Measurements from ENCODE around the gene VRK1. TPM values are rescaled to one million over a fixed set of nuclear protein-coding genes. Genes with fewer than 3 reads are reported as not detected.

The VRK1 gene
- total and polyA plus RNA-seq, 2 of the 8 experiments (the other 6 are each of a cell fraction or from before 2014, with no cell fraction given): 24.2 to 64.8 TPM

GRCh38 chr14:96838449-96838848 is 41.3 kb downstream of the VRK1 start (continued):
- no peak for TF ChIP-seq CHD7 (IDR thresholded peaks at IDR 0.05; ENCODE audit: insufficient replicate concordance, low read length)

All from H1 (cell line).